ENCODE data around the gene FREM1. TPM values are rescaled to one million over a fixed set of nuclear protein-coding genes. Genes with fewer than 3 reads are reported as not detected.

FREM1 gene
- total and polyA plus RNA-seq, 10 of the 15 experiments (the other 5 are each of a cell fraction or from before 2014, with no cell fraction given), result 0.01 to 0.16 (median 0.08) TPM; not detected in 7

GRCh38 chr9:14935106-14935751, 25.0 kb upstream of the FREM1 start:
- ChIA-PET CTCF (interaction anchor here (0.5 to 0.9 kb wide), 3 partner anchors 480 to 1451 kb away, joined by 3 read pairs; no protein-coding TSS in a partner anchor), POLR2A (interaction anchor here (1.5 kb wide), 1 partner anchor 10 kb away, joined by 3 read pairs; no protein-coding TSS in a partner anchor), RAD21 (ENCODE audit: unreplicated experiment) (no interaction called here), SMC1A (ENCODE audit: uncharacterized antibody, unreplicated experiment) (no interaction called here)
- intact Hi-C loops (cut with micrococcal nuclease; ENCODE audit: unreplicated experiment) (no loop called here), in situ Hi-C loops (cut with MboI) (no loop called here)
- Histone ChIP-seq H2AFZ (ENCODE audit: control insufficient read depth, low read depth, low read length) (no peak overlapping the region), H3K4me1 (ENCODE audit: control insufficient read depth, insufficient read depth, low read length) (no peaks in the 10 kb centered on the region), H3K9ac (ENCODE audit: control insufficient read depth, insufficient read depth, low read length) (no peak overlapping the region), H3K27me3 (replicated peaks in 1 of 2; ENCODE audit: control insufficient read depth in 2 of 2, insufficient read depth in 2 of 2, low read length in 1 of 2) (no peaks in the 10 kb centered on the region), H3K4me3 (no peak overlapping the region), H3K36me3 (ENCODE audit: control insufficient read depth in 2 of 2, insufficient read depth in 2 of 2, low read length in 1 of 2) (no peaks in the 10 kb centered on the region), H3K79me2 (ENCODE audit: control insufficient read depth, insufficient read depth, low read length) (no peaks in the 10 kb centered on the region), H3K9me3 (replicated peaks; ENCODE audit: control insufficient read depth, insufficient read depth, low read length) (no peaks in the 10 kb centered on the region), H3K4me2 (ENCODE audit: control insufficient read depth, insufficient read depth) (no peak overlapping the region), H4K20me1 (ENCODE audit: control insufficient read depth, insufficient read depth) (no peaks in the 10 kb centered on the region), H3K27ac (ENCODE audit: control insufficient read depth, insufficient read depth) (no peak overlapping the region)
- DNase-seq (ENCODE audit: low read depth, low spot score) (no peak), ATAC-seq (no peak), FAIRE-seq (no peak)
- 29% methylated on average over 4 of the region's 4 CpGs for WGBS (ENCODE audit: insufficient coverage, insufficient replicate concordance, low lambda C conversion rate, missing lambda C conversion rate)
- TF ChIP-seq BCL11A (IDR thresholded peaks at IDR 0.05; ENCODE audit: low read depth, low read length) (no peak), ZNF274 (IDR thresholded peaks at IDR 0.05; ENCODE audit: insufficient read depth, insufficient read length) (no peak), IKZF1 (conservative IDR thresholded peaks at IDR 0.05) (no peak), SMAD1 (IDR thresholded peaks at IDR 0.05; ENCODE audit: low read depth, partially characterized antibody) (no peak), SMAD5 (IDR thresholded peaks at IDR 0.05; ENCODE audit: low read depth) (no peak), TAF1 (IDR thresholded peaks at IDR 0.05; ENCODE audit: borderline replicate concordance, low read depth, low read length) (no peak), SMC3 (IDR thresholded peaks at IDR 0.05; ENCODE audit: borderline replicate concordance, low read length) (no peak), ZSCAN29 (IDR thresholded peaks at IDR 0.05) (no peak), HSF1 (IDR thresholded peaks at IDR 0.05; ENCODE audit: low read depth, low read length) (no peak), EZH2 (IDR thresholded peaks at IDR 0.05; ENCODE audit: borderline replicate concordance, control insufficient read depth, low read depth, low read length) (no peak), RBBP5 (conservative IDR thresholded peaks at IDR 0.05) (no peak)
- TF ChIP-seq, protein P1, sequence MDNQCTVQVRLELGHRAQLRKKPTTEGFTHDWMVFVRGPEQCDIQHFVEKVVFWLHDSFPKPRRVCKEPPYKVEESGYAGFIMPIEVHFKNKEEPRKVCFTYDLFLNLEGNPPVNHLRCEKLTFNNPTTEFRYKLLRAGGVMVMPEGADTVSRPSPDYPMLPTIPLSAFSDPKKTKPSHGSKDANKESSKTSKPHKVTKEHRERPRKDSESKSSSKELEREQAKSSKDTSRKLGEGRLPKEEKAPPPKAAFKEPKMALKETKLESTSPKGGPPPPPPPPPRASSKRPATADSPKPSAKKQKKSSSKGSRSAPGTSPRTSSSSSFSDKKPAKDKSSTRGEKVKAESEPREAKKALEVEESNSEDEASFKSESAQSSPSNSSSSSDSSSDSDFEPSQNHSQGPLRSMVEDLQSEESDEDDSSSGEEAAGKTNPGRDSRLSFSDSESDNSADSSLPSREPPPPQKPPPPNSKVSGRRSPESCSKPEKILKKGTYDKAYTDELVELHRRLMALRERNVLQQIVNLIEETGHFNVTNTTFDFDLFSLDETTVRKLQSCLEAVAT (IDR thresholded peaks at IDR 0.05), result no peak
- TF ChIP-seq, protein P2, sequence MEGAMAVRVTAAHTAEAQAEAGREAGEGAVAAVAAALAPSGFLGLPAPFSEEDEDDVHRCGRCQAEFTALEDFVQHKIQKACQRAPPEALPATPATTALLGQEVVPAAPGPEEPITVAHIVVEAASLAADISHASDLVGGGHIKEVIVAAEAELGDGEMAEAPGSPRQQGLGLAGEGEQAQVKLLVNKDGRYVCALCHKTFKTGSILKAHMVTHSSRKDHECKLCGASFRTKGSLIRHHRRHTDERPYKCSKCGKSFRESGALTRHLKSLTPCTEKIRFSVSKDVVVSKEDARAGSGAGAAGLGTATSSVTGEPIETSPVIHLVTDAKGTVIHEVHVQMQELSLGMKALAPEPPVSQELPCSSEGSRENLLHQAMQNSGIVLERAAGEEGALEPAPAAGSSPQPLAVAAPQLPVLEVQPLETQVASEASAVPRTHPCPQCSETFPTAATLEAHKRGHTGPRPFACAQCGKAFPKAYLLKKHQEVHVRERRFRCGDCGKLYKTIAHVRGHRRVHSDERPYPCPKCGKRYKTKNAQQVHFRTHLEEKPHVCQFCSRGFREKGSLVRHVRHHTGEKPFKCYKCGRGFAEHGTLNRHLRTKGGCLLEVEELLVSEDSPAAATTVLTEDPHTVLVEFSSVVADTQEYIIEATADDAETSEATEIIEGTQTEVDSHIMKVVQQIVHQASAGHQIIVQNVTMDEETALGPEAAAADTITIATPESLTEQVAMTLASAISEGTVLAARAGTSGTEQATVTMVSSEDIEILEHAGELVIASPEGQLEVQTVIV (IDR thresholded peaks at IDR 0.05; ENCODE audit: borderline replicate concordance, partially characterized antibody), result no peak
- BruUV-seq (replicated peaks), result no TSS peak
